Measurements from ENCODE around the gene DNAJC16.
"Not testable (repeated sequence)": the region's sequence is repeated elsewhere in the genome, so short reads cannot be mapped to it uniquely, and the experiment has no call there.

DNAJC16 gene

DNA sequence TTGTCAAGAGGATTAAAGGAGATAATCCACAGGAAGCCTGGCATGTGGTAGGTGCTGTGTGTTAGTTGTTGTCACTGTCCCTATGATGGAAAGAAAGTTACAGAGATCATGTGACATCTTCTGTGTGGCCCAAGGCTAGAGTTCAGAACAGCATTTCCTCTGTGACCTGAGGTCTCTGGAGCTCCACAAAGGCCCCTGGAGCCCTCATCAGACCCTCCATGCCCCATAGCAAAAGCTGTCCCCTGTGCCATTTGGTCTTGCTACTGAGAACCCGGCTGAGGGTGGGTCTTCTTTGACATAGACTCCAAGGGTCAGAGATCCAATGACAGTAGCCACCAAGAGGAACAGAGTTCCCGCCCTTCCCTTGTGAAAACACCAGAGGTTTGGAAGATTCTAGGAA lies 42.7 kb upstream of the DNAJC16 start:
- TF ChIP-seq, protein P1, sequence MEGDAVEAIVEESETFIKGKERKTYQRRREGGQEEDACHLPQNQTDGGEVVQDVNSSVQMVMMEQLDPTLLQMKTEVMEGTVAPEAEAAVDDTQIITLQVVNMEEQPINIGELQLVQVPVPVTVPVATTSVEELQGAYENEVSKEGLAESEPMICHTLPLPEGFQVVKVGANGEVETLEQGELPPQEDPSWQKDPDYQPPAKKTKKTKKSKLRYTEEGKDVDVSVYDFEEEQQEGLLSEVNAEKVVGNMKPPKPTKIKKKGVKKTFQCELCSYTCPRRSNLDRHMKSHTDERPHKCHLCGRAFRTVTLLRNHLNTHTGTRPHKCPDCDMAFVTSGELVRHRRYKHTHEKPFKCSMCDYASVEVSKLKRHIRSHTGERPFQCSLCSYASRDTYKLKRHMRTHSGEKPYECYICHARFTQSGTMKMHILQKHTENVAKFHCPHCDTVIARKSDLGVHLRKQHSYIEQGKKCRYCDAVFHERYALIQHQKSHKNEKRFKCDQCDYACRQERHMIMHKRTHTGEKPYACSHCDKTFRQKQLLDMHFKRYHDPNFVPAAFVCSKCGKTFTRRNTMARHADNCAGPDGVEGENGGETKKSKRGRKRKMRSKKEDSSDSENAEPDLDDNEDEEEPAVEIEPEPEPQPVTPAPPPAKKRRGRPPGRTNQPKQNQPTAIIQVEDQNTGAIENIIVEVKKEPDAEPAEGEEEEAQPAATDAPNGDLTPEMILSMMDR (IDR thresholded peaks at IDR 0.05; ENCODE audit: low read depth, low read length) = no peak
- DNase-seq (ENCODE audit: low read depth) = no peak
- no peak overlapping the region for H3K4me3 ChIP-seq (ENCODE audit: low read depth, low read length)

DNA sequence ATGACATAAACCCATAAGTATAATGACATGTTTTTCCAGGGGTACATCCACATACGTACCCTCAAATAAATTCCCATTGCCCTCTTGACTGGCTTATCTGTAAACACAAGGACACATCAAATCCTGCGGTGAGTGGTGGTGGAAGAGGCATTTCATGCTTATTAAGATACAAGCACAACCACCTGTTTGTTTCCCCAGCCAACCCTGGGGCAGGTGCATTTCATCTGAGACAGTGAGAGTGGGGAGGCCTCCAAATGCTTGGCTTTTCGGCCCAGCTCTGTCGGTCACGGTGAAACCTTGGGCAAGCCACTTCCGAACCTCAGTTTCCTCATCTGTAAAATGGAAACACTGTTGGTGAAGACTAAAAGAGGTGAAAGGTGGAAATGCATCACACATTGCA lies 42.2 kb upstream of the DNAJC16 start:
- not testable (repeated sequence) for DNase-seq (ENCODE audit: low read depth)

DNA sequence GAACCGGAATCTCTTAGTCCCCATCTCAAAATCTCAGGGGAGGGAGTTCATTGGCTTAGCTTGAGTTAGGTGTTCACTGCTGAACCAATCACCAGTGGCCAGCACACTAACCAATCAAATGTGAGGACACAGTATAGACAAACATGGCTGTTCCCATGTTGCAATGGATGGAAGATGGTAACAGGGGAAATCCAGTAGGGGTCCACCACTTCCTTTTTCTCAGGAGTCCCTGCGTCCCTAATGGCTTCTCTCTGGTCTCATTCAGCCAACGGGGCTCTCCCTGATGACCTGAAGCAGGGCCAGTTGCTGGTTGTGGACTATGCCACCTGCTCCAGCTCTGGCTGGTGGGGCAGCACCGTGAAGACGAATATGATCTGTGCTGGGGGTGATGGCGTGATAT lies 41.0 kb upstream of the DNAJC16 start:
- no peak overlapping the region for H3K4me3 ChIP-seq (ENCODE audit: low read depth, low read length)
- peak; percentile 21 for DNase-seq (ENCODE audit: low read depth)
- TF ChIP-seq MYC (IDR thresholded peaks at IDR 0.05; ENCODE audit: low read depth, low read length) (no peak), POLR2A (IDR thresholded peaks at IDR 0.05; ENCODE audit: extremely low read depth, insufficient read length) (no peak)
- TF ChIP-seq, protein P2, sequence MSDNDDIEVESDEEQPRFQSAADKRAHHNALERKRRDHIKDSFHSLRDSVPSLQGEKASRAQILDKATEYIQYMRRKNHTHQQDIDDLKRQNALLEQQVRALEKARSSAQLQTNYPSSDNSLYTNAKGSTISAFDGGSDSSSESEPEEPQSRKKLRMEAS (IDR thresholded peaks at IDR 0.05; ENCODE audit: low read depth, low read length) = no peak
- TF ChIP-seq, protein P1 (IDR thresholded peaks at IDR 0.05; ENCODE audit: low read depth, low read length) = no peak

More for the DNA sequence above, 42.2 kb upstream of the DNAJC16 start:
- not testable (repeated sequence) for H3K4me3 ChIP-seq (ENCODE audit: low read depth, low read length)

DNA sequence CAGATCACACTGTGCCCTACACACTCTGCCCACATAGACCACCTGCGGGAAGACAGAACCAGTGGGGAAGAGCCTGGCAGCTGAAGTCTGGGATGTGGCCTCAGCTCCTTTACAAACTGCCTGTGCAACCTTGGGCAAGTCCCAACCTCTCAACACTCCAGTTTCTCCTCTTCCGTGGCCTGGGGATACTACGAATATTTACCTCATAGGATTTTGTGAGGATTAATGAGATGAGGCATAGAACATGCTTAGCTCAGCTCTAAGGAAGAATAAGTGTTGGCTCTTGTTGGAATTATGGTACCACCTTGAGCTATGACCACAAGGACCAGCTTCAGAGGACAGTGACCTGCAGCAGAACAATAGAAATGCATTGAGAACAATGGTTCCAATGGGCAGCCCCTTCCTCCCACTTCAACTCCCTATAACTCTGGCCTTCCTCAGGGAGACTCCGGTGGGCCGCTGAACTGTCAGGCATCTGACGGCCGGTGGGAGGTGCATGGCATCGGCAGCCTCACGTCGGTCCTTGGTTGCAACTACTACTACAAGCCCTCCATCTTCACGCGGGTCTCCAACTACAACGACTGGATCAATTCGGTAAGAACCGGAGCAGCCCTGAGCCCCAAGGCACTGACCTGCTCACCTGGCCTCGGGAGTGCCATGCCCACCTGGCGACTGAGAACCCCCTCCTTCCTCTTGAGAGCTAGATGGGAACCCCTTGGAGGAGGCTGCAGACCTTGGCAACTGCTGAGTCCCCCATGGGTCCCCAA lies 39.6 kb upstream of the DNAJC16 start:
- not testable (repeated sequence) for H3K4me3 ChIP-seq (ENCODE audit: low read depth, low read length); DNase-seq (ENCODE audit: low read depth)

DNA sequence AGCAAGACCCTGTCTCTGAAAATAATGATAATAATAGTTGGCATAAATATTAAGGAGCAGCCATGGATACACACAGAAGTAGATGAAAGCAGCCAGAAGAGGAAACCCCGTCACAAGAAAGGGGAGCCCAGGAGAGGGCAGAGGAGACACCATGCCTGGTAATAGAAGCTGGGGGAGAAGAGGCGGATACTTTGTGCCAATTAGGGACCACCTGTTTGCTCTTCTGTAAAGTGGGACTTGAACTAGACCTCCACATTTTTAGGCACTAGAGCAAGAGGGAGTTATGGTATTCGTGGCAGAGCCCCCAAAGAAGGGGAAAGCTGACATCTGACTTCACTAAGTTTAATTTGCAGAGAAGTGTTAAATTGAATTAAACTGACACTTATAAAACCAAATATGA lies 38.3 kb upstream of the DNAJC16 start:
- TF ChIP-seq, protein P1 (IDR thresholded peaks at IDR 0.05; ENCODE audit: low read depth, low read length) = no peak
- TF ChIP-seq, protein P2 (IDR thresholded peaks at IDR 0.05; ENCODE audit: low read depth, low read length) = no peak
- TF ChIP-seq POLR2A (IDR thresholded peaks at IDR 0.05; ENCODE audit: extremely low read depth, insufficient read length) (no peak), MYC (IDR thresholded peaks at IDR 0.05; ENCODE audit: low read depth, low read length) (no peak)
- no peak for DNase-seq (ENCODE audit: low read depth)
- no peak overlapping the region for H3K4me3 ChIP-seq (ENCODE audit: low read depth, low read length)

DNA sequence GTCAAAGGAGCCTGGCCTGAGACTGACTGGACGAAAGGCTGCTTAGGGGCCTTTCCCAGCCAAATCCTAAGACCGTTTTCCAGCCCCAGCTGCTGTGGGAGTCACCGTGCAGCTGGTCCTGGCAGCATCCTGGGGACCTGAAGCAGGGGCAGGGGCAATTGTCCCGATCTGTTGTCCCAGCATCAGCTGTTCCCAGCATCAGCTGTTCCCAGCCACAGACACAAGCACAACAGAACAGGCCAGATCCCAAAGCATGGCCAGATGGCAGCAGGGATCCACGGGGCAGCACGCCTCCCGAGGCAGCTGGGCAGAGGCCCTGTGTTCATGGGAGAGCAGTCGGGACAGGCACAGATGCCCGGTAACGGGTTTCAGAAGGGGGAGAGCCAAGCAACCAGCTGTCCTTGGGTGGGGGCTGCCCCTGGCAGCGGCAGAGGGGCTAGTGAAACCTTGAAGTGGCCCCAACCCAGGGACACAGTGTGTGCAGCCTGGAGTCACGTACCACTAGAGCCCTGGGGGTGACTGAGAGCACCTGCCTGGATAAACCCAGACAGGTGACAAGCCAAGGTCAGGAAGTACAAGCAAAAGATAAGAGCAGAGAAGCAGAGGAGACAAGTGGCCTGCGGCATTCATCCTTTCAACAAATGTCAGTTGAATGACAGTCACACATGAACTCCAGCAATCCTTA lies 37.5 kb upstream of the DNAJC16 start:
- H3K4me3 ChIP-seq (ENCODE audit: low read depth, low read length) = no peak overlapping the region
- DNase-seq (ENCODE audit: low read depth) = no peak
- TF ChIP-seq, protein P1 (IDR thresholded peaks at IDR 0.05; ENCODE audit: low read depth, low read length) = no peak
- no peak for TF ChIP-seq POLR2A (IDR thresholded peaks at IDR 0.05; ENCODE audit: extremely low read depth, insufficient read length)
- TF ChIP-seq, protein P2 (IDR thresholded peaks at IDR 0.05; ENCODE audit: low read depth, low read length) = no peak
- no peak for TF ChIP-seq MYC (IDR thresholded peaks at IDR 0.05; ENCODE audit: low read depth, low read length)

DNA sequence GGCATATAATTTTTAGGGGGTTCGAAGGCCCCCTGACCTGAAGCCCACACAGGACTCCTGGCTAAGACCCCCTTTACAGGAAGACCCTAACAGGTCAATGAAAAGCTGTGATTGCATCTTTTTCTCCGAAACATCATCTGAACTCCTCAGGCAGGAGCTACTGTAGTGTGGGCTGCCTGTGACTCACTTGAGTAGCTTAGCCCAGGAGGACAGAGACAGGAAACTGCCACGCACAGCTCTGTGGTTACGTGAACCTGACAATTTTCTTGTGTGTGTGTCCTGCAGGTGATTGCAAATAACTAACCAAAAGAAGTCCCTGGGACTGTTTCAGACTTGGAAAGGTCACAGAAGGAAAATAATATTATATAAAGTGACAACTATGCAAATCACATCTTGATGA lies 35.6 kb upstream of the DNAJC16 start:
- DNase-seq (ENCODE audit: low read depth) = peak; percentile 18
- not testable (repeated sequence) for H3K4me3 ChIP-seq (ENCODE audit: low read depth, low read length)

All from NB4 (cell line).